ENCODE results near the gene STXBP5. TPM values are rescaled to one million over a fixed set of nuclear protein-coding genes. Genes with fewer than 3 reads are reported as not detected.

STXBP5 gene
- total and polyA plus RNA-seq, 2 of the 13 experiments (the other 11 are each of a cell fraction or from before 2014, with no cell fraction given): 8.8 to 19.4 TPM

DNA sequence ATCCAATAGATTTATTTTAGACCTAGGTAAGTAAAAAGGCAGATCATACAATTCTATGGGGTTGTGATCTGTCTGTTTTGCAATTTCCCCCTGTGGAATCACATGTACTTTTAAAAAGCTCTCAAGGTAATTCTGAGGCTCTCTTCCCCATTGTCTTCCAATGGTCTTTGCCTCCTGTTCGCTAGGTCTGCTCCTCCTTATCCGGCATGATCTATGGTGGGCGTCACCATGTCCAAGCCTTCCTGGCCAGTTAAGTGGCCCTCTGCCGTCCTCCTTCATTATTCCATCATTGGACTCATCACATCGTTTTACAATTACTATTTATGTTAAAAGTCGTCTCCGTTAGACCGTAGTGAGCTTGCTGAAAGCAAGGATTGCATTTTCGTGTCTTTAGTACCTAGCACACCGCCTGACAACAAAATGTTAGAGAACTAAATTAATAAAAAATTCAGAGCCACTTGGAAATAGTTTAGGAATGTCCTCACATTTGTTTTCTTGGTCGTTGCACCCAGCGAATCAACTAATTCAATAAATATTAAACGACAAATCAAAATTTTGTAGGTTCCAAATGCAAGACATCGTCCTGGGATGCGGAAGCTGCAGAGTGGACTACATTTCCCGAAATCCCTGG, 2.2 kb upstream of the STXBP5 start (continued):
- TF ChIP-seq ZNF691 (CRISPR knock-in tag; IDR thresholded peaks at IDR 0.05; ENCODE audit: borderline replicate concordance, low read depth) (no peak), ZNF709 (CRISPR knock-in tag; IDR thresholded peaks at IDR 0.05) (no peak), SP140L (CRISPR knock-in tag; IDR thresholded peaks at IDR 0.05; ENCODE audit: borderline replicate concordance) (0 out of 2 replicates have a peak, but pooled peaks have one; percentile 95), ZNF772 (CRISPR knock-in tag; IDR thresholded peaks at IDR 0.05) (peak; percentile 2; the same call in 1 of the 2 replicates), HBP1 (CRISPR knock-in tag; IDR thresholded peaks at IDR 0.05; ENCODE audit: low read depth) (0 out of 2 replicates have a peak, but pooled peaks have one; percentile 27), ZFP82 (CRISPR knock-in tag; IDR thresholded peaks at IDR 0.05; ENCODE audit: borderline replicate concordance) (0 out of 2 replicates have a peak, but pooled peaks have one; percentile 65), MEF2D (CRISPR knock-in tag; IDR thresholded peaks at IDR 0.05) (0 out of 2 replicates have a peak, but pooled peaks have one; percentile 6), TAF1 (CRISPR knock-in tag; IDR thresholded peaks at IDR 0.05) (0 out of 2 replicates have a peak, but pooled peaks have one; percentile 2), ZNF644 (CRISPR knock-in tag; IDR thresholded peaks at IDR 0.05; ENCODE audit: low read depth) (peak; percentile 82), HNF4A (CRISPR knock-in tag; IDR thresholded peaks at IDR 0.05) (peak; percentile 13; the same call in 1 of the 2 replicates), WIZ (CRISPR knock-in tag; IDR thresholded peaks at IDR 0.05) (0 out of 2 replicates have a peak, but pooled peaks have one; percentile 26), ZNF10 (CRISPR knock-in tag; IDR thresholded peaks at IDR 0.05; ENCODE audit: borderline replicate concordance, low read depth) (no peak), HNRNPK (IDR thresholded peaks at IDR 0.05; ENCODE audit: low read depth, low read length, poor library complexity, severe bottlenecking) (no peak), ZNF879 (CRISPR knock-in tag; IDR thresholded peaks at IDR 0.05) (0 out of 2 replicates have a peak, but pooled peaks have one; percentile 89), AKNA (CRISPR knock-in tag; IDR thresholded peaks at IDR 0.05; ENCODE audit: borderline replicate concordance) (0 out of 2 replicates have a peak, but pooled peaks have one; percentile 47), ZNF510 (CRISPR knock-in tag; IDR thresholded peaks at IDR 0.05; ENCODE audit: low read depth) (peak; percentile 21; the same call in 1 of the 2 replicates)
- TF ChIP-seq, protein P1, sequence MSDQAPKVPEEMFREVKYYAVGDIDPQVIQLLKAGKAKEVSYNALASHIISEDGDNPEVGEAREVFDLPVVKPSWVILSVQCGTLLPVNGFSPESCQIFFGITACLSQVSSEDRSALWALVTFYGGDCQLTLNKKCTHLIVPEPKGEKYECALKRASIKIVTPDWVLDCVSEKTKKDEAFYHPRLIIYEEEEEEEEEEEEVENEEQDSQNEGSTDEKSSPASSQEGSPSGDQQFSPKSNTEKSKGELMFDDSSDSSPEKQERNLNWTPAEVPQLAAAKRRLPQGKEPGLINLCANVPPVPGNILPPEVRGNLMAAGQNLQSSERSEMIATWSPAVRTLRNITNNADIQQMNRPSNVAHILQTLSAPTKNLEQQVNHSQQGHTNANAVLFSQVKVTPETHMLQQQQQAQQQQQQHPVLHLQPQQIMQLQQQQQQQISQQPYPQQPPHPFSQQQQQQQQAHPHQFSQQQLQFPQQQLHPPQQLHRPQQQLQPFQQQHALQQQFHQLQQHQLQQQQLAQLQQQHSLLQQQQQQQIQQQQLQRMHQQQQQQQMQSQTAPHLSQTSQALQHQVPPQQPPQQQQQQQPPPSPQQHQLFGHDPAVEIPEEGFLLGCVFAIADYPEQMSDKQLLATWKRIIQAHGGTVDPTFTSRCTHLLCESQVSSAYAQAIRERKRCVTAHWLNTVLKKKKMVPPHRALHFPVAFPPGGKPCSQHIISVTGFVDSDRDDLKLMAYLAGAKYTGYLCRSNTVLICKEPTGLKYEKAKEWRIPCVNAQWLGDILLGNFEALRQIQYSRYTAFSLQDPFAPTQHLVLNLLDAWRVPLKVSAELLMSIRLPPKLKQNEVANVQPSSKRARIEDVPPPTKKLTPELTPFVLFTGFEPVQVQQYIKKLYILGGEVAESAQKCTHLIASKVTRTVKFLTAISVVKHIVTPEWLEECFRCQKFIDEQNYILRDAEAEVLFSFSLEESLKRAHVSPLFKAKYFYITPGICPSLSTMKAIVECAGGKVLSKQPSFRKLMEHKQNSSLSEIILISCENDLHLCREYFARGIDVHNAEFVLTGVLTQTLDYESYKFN (CRISPR knock-in tag; conservative IDR thresholded peaks at IDR 0.05): 0 out of 2 replicates have a peak, but pooled peaks have one; percentile 8
